HG02610 (cell line): ENCODE results near the gene KNTC1.
"Not testable (repeated sequence)": the region's sequence is repeated elsewhere in the genome, so short reads cannot be mapped to it uniquely, and the experiment has no call there.

Experiments used
- ATAC-seq: cut with Tn5 transposase; IDR thresholded peaks from one replicate; pipeline ENCODE4 v1.9.1; 2021; ENCODE audit warnings: mild to moderate bottlenecking, moderate library complexity; ENCODE audit not compliant: unreplicated experiment

Gene KNTC1

GRCh38 chr12:122526683-122527477 is at the start of gene KNTC1, which contains the start of gene RSRC2:
TSS of gene KNTC1 (plus strand) at chr12:122527249. CDS start at chr12:122530064, 2,815 bp downstream.
TSS of gene RSRC2 (minus strand) at chr12:122526936. CDS start at chr12:122526853, 83 bp downstream.
- peak; percentile 90 for ATAC-seq

GRCh38 chr12:122480753-122481152 is 46.3 kb upstream of the KNTC1 start:
- no peak for ATAC-seq

- no peak for ATAC-seq
Measured at GRCh38 chr12:122481861-122482260, 45.2 kb upstream of the KNTC1 start.

GRCh38 chr12:122483969-122484368 is 43.1 kb upstream of the KNTC1 start:
- ATAC-seq, result no peak

- ATAC-seq, result not testable (repeated sequence)
Measured at GRCh38 chr12:122484385-122484784, 42.7 kb upstream of the KNTC1 start.

GRCh38 chr12:122486360-122486759 is 40.7 kb upstream of the KNTC1 start:
- ATAC-seq, result not testable (repeated sequence)

GRCh38 chr12:122486805-122487426 is 40.1 kb upstream of the KNTC1 start:
- no peak for ATAC-seq

GRCh38 chr12:122487807-122488206 is 39.2 kb upstream of the KNTC1 start:
- ATAC-seq, result not testable (repeated sequence)

GRCh38 chr12:122489038-122489437 is 38.0 kb upstream of the KNTC1 start:
- ATAC-seq, result no peak

GRCh38 chr12:122491991-122492390 is 35.1 kb upstream of the KNTC1 start:
- no peak for ATAC-seq

- not testable (repeated sequence) for ATAC-seq
Measured at GRCh38 chr12:122493222-122493621, 33.8 kb upstream of the KNTC1 start.

GRCh38 chr12:122495258-122495657 is 31.8 kb upstream of the KNTC1 start:
- ATAC-seq, result no peak

- peak; percentile 12 for ATAC-seq
Measured at GRCh38 chr12:122499991-122500684, 26.9 kb upstream of the KNTC1 start.

- ATAC-seq, result peak; percentile 96
Measured at GRCh38 chr12:122500685-122501488, 26.2 kb upstream of the KNTC1 start, which contains the start of gene ZCCHC8. TSS of gene ZCCHC8 (minus strand) at chr12:122500932. CDS start at chr12:122500840, 92 bp downstream.

- ATAC-seq, result no peak
Measured at GRCh38 chr12:122501489-122501989, 25.5 kb upstream of the KNTC1 start.

GRCh38 chr12:122503147-122503751 is 23.8 kb upstream of the KNTC1 start:
- no peak for ATAC-seq

- ATAC-seq, result no peak
Measured at GRCh38 chr12:122503783-122504590, 23.1 kb upstream of the KNTC1 start.

- ATAC-seq, result no peak
Measured at GRCh38 chr12:122505419-122506051, 21.5 kb upstream of the KNTC1 start.
